ENCODE results near the gene CAMTA1. TPM values are rescaled to one million over a fixed set of nuclear protein-coding genes. Genes with fewer than 3 reads are reported as not detected.

The CAMTA1 gene
- total RNA-seq, 1 experiment from 2014 or later, result 69.5 TPM

DNA sequence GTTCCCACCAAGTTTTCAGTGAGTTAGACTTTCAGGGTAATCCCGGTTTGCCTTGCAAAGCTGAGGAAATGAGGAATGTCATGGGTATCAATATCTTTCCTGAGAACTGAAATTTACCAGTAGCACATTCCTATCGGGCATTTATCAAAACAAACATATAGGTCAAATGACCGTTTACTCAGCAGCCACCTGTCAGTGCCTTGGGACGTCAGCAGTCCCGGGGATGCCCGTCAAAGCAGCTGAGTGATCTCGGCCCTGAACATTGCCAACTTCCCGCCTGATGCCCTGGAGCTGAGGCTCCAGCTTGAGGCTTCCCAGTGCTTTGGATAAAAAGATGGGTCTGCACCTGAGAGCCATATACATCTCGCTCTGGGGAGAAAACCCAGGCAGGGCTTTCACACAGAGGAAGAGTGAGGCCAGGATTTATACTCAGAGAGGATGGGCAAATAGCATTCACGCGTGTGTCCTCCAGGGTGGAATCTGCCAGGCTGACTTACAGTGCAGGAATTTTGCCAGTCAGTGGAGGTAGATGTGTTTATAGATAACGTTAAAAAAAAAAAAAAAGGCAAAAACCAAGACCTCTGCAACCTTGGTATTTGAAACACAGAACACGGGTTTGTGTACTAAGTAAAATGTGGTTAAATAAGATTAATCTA is 550.1 kb downstream of the CAMTA1 start:
- CTCF ChIA-PET, result no interaction called here
- RAD21 ChIA-PET (ENCODE audit: low non-redundant PET in 1 of 2, low total read pairs in 2 of 2, uncharacterized antibody in 2 of 2, unreplicated experiment in 2 of 2), result no interaction called here
- Histone ChIP-seq H3K9me2 (ENCODE audit: insufficient read depth) (no peaks in the 10 kb centered on the region), H3K9me3 (ENCODE audit: control insufficient read depth in 1 of 2, insufficient read depth in 1 of 2, low read depth in 1 of 2, low read length in 2 of 2) (no peaks in the 10 kb centered on the region), H3K9ac (ENCODE audit: low read length) (no peak overlapping the region), H3K4me3 (replicated peaks in 1 of 2; ENCODE audit: low read depth in 1 of 2, low read length in 2 of 2) (no peak overlapping the region), H3K27me3 (ENCODE audit: insufficient read depth, low read length) (no peaks in the 10 kb centered on the region), H3K79me2 (ENCODE audit: insufficient read depth, low read length) (no peaks in the 10 kb centered on the region), H3K4me1 (ENCODE audit: control insufficient read depth in 1 of 2, insufficient read depth in 2 of 2, low read length in 2 of 2) (no peaks in the 10 kb centered on the region; a peak in 1 of 4 replicates), H2AFZ (ENCODE audit: low read depth, low read length, poor library complexity, severe bottlenecking) (no peak overlapping the region), H3K36me3 (ENCODE audit: control insufficient read depth in 1 of 2, insufficient read depth in 2 of 2, low read length in 2 of 2) (no peaks in the 10 kb centered on the region), H3K27ac (ENCODE audit: low read depth, low read length) (no peak overlapping the region), H3K4me2 (ENCODE audit: low read length) (no peak overlapping the region), H4K20me1 (ENCODE audit: insufficient read depth) (no peaks in the 10 kb centered on the region)
- POLR2A ChIA-PET, result no interaction called here
- DNase-seq (ENCODE audit: low read depth, low spot score) (no peak), ATAC-seq (no peak)
- TF ChIP-seq, protein P1, sequence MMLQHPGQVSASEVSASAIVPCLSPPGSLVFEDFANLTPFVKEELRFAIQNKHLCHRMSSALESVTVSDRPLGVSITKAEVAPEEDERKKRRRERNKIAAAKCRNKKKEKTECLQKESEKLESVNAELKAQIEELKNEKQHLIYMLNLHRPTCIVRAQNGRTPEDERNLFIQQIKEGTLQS (IDR thresholded peaks at IDR 0.05), result no peak
- TF ChIP-seq, protein P2, sequence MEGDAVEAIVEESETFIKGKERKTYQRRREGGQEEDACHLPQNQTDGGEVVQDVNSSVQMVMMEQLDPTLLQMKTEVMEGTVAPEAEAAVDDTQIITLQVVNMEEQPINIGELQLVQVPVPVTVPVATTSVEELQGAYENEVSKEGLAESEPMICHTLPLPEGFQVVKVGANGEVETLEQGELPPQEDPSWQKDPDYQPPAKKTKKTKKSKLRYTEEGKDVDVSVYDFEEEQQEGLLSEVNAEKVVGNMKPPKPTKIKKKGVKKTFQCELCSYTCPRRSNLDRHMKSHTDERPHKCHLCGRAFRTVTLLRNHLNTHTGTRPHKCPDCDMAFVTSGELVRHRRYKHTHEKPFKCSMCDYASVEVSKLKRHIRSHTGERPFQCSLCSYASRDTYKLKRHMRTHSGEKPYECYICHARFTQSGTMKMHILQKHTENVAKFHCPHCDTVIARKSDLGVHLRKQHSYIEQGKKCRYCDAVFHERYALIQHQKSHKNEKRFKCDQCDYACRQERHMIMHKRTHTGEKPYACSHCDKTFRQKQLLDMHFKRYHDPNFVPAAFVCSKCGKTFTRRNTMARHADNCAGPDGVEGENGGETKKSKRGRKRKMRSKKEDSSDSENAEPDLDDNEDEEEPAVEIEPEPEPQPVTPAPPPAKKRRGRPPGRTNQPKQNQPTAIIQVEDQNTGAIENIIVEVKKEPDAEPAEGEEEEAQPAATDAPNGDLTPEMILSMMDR (IDR thresholded peaks at IDR 0.05 in 2 of 3, conservative IDR thresholded peaks at IDR 0.05 in 1 of 3; ENCODE audit: borderline replicate concordance in 1 of 3, insufficient read depth in 1 of 3, low read depth in 2 of 3, low read length in 2 of 3), result no peak
- TF ChIP-seq ZNF274 (IDR thresholded peaks at IDR 0.05; ENCODE audit: low read depth, low read length) (no peak), CEBPB (IDR thresholded peaks at IDR 0.05; ENCODE audit: low read depth) (no peak)
- TF ChIP-seq, protein P3, sequence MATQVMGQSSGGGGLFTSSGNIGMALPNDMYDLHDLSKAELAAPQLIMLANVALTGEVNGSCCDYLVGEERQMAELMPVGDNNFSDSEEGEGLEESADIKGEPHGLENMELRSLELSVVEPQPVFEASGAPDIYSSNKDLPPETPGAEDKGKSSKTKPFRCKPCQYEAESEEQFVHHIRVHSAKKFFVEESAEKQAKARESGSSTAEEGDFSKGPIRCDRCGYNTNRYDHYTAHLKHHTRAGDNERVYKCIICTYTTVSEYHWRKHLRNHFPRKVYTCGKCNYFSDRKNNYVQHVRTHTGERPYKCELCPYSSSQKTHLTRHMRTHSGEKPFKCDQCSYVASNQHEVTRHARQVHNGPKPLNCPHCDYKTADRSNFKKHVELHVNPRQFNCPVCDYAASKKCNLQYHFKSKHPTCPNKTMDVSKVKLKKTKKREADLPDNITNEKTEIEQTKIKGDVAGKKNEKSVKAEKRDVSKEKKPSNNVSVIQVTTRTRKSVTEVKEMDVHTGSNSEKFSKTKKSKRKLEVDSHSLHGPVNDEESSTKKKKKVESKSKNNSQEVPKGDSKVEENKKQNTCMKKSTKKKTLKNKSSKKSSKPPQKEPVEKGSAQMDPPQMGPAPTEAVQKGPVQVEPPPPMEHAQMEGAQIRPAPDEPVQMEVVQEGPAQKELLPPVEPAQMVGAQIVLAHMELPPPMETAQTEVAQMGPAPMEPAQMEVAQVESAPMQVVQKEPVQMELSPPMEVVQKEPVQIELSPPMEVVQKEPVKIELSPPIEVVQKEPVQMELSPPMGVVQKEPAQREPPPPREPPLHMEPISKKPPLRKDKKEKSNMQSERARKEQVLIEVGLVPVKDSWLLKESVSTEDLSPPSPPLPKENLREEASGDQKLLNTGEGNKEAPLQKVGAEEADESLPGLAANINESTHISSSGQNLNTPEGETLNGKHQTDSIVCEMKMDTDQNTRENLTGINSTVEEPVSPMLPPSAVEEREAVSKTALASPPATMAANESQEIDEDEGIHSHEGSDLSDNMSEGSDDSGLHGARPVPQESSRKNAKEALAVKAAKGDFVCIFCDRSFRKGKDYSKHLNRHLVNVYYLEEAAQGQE (IDR thresholded peaks at IDR 0.05; ENCODE audit: low read depth), result no peak
- intact Hi-C loops (cut with micrococcal nuclease), result no loop called here
- no TSS peak for BruUV-seq (replicated peaks)

Measured in HCT116 (cell line).